H1 (cell line): ENCODE results near the gene TAS2R1. TPM values are rescaled to one million over a fixed set of nuclear protein-coding genes. Genes with fewer than 3 reads are reported as not detected.

ENCODE experiments used
- CTCF ChIA-PET: fragments of 300-600 bp; sonication (Branson Sonifier 250); formaldehyde crosslinking; loops from one replicate; lab custom pipeline; 2021; ENCODE audit not compliant: partially characterized antibody; lab: Charles Lee
- POLR2A ChIA-PET: fragments of 300-600 bp; sonication (Branson Sonifier 250); formaldehyde crosslinking; loops from one replicate; lab custom pipeline; 2021; ENCODE audit warnings: inconsistent platforms; ENCODE audit not compliant: partially characterized antibody; lab: Charles Lee
- DNase-seq, 2 experiments: peaks; one replicate each; pipeline versions ENCODE4 v3.0.0 to v3.0.0-alpha.2; 2010 to 2022; ENCODE audit warnings: low spot score in 2 of 2, low read depth in 1 of 2, mixed read lengths in 1 of 2
- FAIRE-seq: peaks from 2 replicates; lab custom pipeline; 2011; peaks lifted over from hg19 to GRCh38; lab: Jason Lieb, UNC
- H2AFZ ChIP-seq: 2 replicates; pipeline ENCODE4 v1.8.1; 2012; ENCODE audit warnings: low read length, inconsistent platforms
- H2AK5ac ChIP-seq: 2 replicates; pipeline ENCODE4 v1.6.1; 2013; ENCODE audit warnings: low read depth, low read length
- H2BK120ac ChIP-seq: replicated peaks from 2 replicates; pipeline ENCODE3; 2013; ENCODE audit warnings: low read depth, low read length, inconsistent platforms
- H2BK12ac ChIP-seq: 2 replicates; pipeline ENCODE4 v1.6.1; 2013; ENCODE audit warnings: low read depth, low read length
- H2BK15ac ChIP-seq: 2 replicates; pipeline ENCODE4 v1.6.1; 2013; ENCODE audit warnings: low read length
- H2BK20ac ChIP-seq: 2 replicates; pipeline ENCODE4 v1.6.1; 2013; ENCODE audit warnings: low read length
- H2BK5ac ChIP-seq: 2 replicates; pipeline ENCODE4 v1.6.1; 2013; ENCODE audit warnings: low read depth, low read length
- H3K14ac ChIP-seq: 2 replicates; pipeline ENCODE4 v1.6.1; 2013; ENCODE audit warnings: inconsistent platforms; ENCODE audit not compliant: insufficient read length
- H3K18ac ChIP-seq: 2 replicates; pipeline ENCODE4 v1.6.1; 2013; ENCODE audit warnings: low read length; ENCODE audit errors: extremely low read depth
- H3K23ac ChIP-seq: 2 replicates; pipeline ENCODE4 v1.6.1; 2013; ENCODE audit warnings: inconsistent platforms; ENCODE audit not compliant: insufficient read length
- H3K23me2 ChIP-seq: 2 replicates; pipeline ENCODE4 v1.6.1; 2013; ENCODE audit warnings: low read depth, low read length
- H3K27ac ChIP-seq: 2 replicates; pipeline ENCODE4 v1.6.1; 2011; ENCODE audit warnings: low read depth, low read length, inconsistent platforms
- H3K27me3 ChIP-seq, 4 experiments: replicated peaks in 1 of 4; 1 replicate in 1 of 4; 2 replicates in 3 of 4; pipeline versions ENCODE4 v1.6.1 to v1.8.1; 2011 to 2013; ENCODE audit warnings: low read length in 3 of 4, mild to moderate bottlenecking in 3 of 4, inconsistent platforms in 2 of 4, mixed read lengths in 2 of 4, moderate library complexity in 1 of 4; ENCODE audit not compliant: control insufficient read depth in 3 of 4, insufficient read depth in 3 of 4; ENCODE audit errors: extremely low read depth in 1 of 4
- H3K36me3 ChIP-seq, 4 experiments: 2 replicates each; pipeline versions ENCODE4 v1.6.1 to v1.8.1; 2011 to 2013; ENCODE audit warnings: mild to moderate bottlenecking in 4 of 4, low read length in 3 of 4, moderate library complexity in 2 of 4, control low read depth in 1 of 4, inconsistent platforms in 1 of 4; ENCODE audit not compliant: insufficient read depth in 4 of 4, control insufficient read depth in 2 of 4
- H3K4ac ChIP-seq: replicated peaks from 2 replicates; pipeline ENCODE3; 2013; ENCODE audit warnings: low read length, low read depth, mixed read lengths, inconsistent platforms; ENCODE audit not compliant: insufficient read length
- H3K4me1 ChIP-seq, 4 experiments: replicated peaks in 1 of 4; 1 replicate in 1 of 4; 2 replicates in 3 of 4; pipeline versions ENCODE4 v1.6.1 to v1.8.1; 2011 to 2013; ENCODE audit warnings: low read length in 3 of 4, inconsistent platforms in 2 of 4, mixed read lengths in 1 of 4; ENCODE audit not compliant: insufficient read depth in 4 of 4, control insufficient read depth in 3 of 4
- H3K4me2 ChIP-seq, 2 experiments: 2 replicates each; pipeline versions ENCODE4 v1.6.1 to v1.8.1; 2011 to 2013; ENCODE audit warnings: low read depth in 2 of 2, low read length in 2 of 2, control low read depth in 1 of 2, inconsistent platforms in 1 of 2, mild to moderate bottlenecking in 1 of 2; ENCODE audit not compliant: insufficient read depth in 1 of 2
- H3K4me3 ChIP-seq, 4 experiments: fragments of 200-600, 300-600 bp in 1 of 4; sonication (generic), shearing (Covaris generic), sonication (Bioruptor Twin) in 1 of 4; 2 replicates each; pipeline versions ENCODE4 v1.5.1 to v1.8.1; 2011 to 2016; ENCODE audit warnings: low read length in 4 of 4, low read depth in 3 of 4, control low read depth in 2 of 4, inconsistent platforms in 2 of 4, mild to moderate bottlenecking in 2 of 4, mixed read lengths in 1 of 4, moderate library complexity in 1 of 4; ENCODE audit not compliant: insufficient read depth in 2 of 4; ENCODE audit errors: extremely low read depth in 1 of 4
- H3K56ac ChIP-seq: replicated peaks from 2 replicates; pipeline ENCODE3; 2013; ENCODE audit warnings: low read depth, mild to moderate bottlenecking, mixed read lengths, low read length, inconsistent platforms; ENCODE audit not compliant: insufficient read length
- H3K79me1 ChIP-seq: 2 replicates; pipeline ENCODE4 v1.6.1; 2013; ENCODE audit warnings: low read depth, low read length, control low read depth
- H3K79me2 ChIP-seq, 2 experiments: 2 replicates each; pipeline versions ENCODE4 v1.6.1 to v1.8.1; 2012 to 2013; ENCODE audit warnings: low read length in 2 of 2, mild to moderate bottlenecking in 2 of 2, inconsistent platforms in 1 of 2; ENCODE audit not compliant: insufficient read depth in 2 of 2, control insufficient read depth in 1 of 2
- H3K9ac ChIP-seq, 4 experiments: replicated peaks in 1 of 4; 1 replicate in 1 of 4; 2 replicates in 3 of 4; pipeline versions ENCODE4 v1.6.1 to v1.8.1; 2011 to 2013; ENCODE audit warnings: low read depth in 3 of 4, low read length in 3 of 4, control low read depth in 2 of 4, mild to moderate bottlenecking in 2 of 4, moderate library complexity in 2 of 4, inconsistent platforms in 1 of 4; ENCODE audit errors: extremely low read depth in 1 of 4
- H3K9me3 ChIP-seq, 2 experiments: 2 replicates each; pipeline versions ENCODE4 v1.6.1 to v1.8.1; 2012 to 2013; ENCODE audit warnings: mild to moderate bottlenecking in 2 of 2, moderate library complexity in 2 of 2, control low read depth in 1 of 2, inconsistent platforms in 1 of 2, low read depth in 1 of 2, low read length in 1 of 2, mixed read lengths in 1 of 2; ENCODE audit not compliant: insufficient read depth in 2 of 2
- H4K20me1 ChIP-seq, 2 experiments: replicated peaks in 1 of 2; 2 replicates each; pipeline versions ENCODE3 to v1.8.1; 2011 to 2013; ENCODE audit warnings: inconsistent platforms in 2 of 2, low read length in 2 of 2, mild to moderate bottlenecking in 1 of 2; ENCODE audit not compliant: insufficient read depth in 2 of 2, control insufficient read depth in 1 of 2
- H4K5ac ChIP-seq: 2 replicates; pipeline ENCODE4 v1.6.1; 2013; ENCODE audit warnings: low read length, low read depth, mixed read lengths, inconsistent platforms; ENCODE audit not compliant: insufficient read length
- H4K8ac ChIP-seq: 2 replicates; pipeline ENCODE4 v1.8.0; 2013; ENCODE audit warnings: mild to moderate bottlenecking, moderate library complexity, low read length, inconsistent platforms; ENCODE audit not compliant: insufficient read depth; ENCODE audit errors: extremely low read depth
- H4K91ac ChIP-seq: replicated peaks from 2 replicates; pipeline ENCODE3; 2013; ENCODE audit warnings: low read length, mixed read lengths, inconsistent platforms; ENCODE audit not compliant: insufficient read length
- CBX5 ChIP-seq: fragments of 300-800, 300-1000 bp; sonication (generic); IDR thresholded peaks from 2 replicates; pipeline ENCODE4 v1.7.1; 2016; ENCODE audit warnings: antibody characterized with exemption, low read length, low read depth
- CEBPB ChIP-seq: IDR thresholded peaks from 2 replicates; pipeline ENCODE4 v1.6.1; 2012; ENCODE audit warnings: low read depth, low read length
- CHD2 ChIP-seq: IDR thresholded peaks from 2 replicates; pipeline ENCODE4 v1.6.1; 2012; ENCODE audit warnings: low read length, improper control_type of control experiment
- CREB1 ChIP-seq: IDR thresholded peaks from 2 replicates; pipeline ENCODE4 v1.6.1; 2012; ENCODE audit warnings: inconsistent platforms
- CTBP2 ChIP-seq: IDR thresholded peaks from 2 replicates; pipeline ENCODE4 v1.7.0; 2011; ENCODE audit warnings: borderline replicate concordance, mild to moderate bottlenecking, moderate library complexity, mixed read lengths, low read length; ENCODE audit not compliant: insufficient read depth, insufficient read length
- EGR1 ChIP-seq: IDR thresholded peaks from 2 replicates; pipeline ENCODE4 v1.6.1; 2011; ENCODE audit warnings: low read depth, low read length, borderline replicate concordance
- FOSL1 ChIP-seq: IDR thresholded peaks from 2 replicates; pipeline ENCODE4 v1.6.1; 2011; ENCODE audit warnings: mild to moderate bottlenecking, low read depth, low read length, moderate library complexity; ENCODE audit not compliant: insufficient read depth
- JUND ChIP-seq: IDR thresholded peaks from 2 replicates; pipeline ENCODE4 v1.6.1; 2011; ENCODE audit warnings: mild to moderate bottlenecking, improper control_type of control experiment, low read length
- KDM5A ChIP-seq: fragments of 200-600 bp; IDR thresholded peaks from 2 replicates; pipeline ENCODE4 v1.7.1; 2012; ENCODE audit warnings: mild to moderate bottlenecking, low read length, inconsistent platforms, mixed read lengths
- POLR2AphosphoS5 ChIP-seq: IDR thresholded peaks from 2 replicates; pipeline ENCODE4 v1.6.1; 2011; ENCODE audit warnings: low read depth, low read length
- RFX5 ChIP-seq: IDR thresholded peaks from 2 replicates; pipeline ENCODE4 v1.6.1; 2011; ENCODE audit warnings: low read depth, low read length, improper control_type of control experiment, borderline replicate concordance
- SP1 ChIP-seq: IDR thresholded peaks from 2 replicates; pipeline ENCODE4 v1.6.1; 2011; ENCODE audit warnings: low read depth, low read length
- SP2 ChIP-seq: IDR thresholded peaks from 2 replicates; pipeline ENCODE4 v1.6.1; 2012; ENCODE audit warnings: mild to moderate bottlenecking, low read length, inconsistent platforms
- SRF ChIP-seq: IDR thresholded peaks from 2 replicates; pipeline ENCODE4 v1.6.1; 2011; ENCODE audit warnings: mild to moderate bottlenecking, low read depth, low read length, moderate library complexity
- SUZ12 ChIP-seq: fragments of 200-600 bp; sonication (generic); IDR thresholded peaks from 2 replicates; pipeline ENCODE4 v1.6.1; 2012; ENCODE audit warnings: mild to moderate bottlenecking, inconsistent platforms, low read length, moderate library complexity, mixed read lengths
- YY1 ChIP-seq: IDR thresholded peaks from 2 replicates; pipeline ENCODE4 v1.6.1; 2011; ENCODE audit warnings: low read depth, mild to moderate bottlenecking, low read length
- WGBS, 2 experiments: shearing (Covaris generic) in 1 of 2; methylation state at CpG; one replicate each; pipeline versions ENCODE4 v1.1.6 to v1.1.7; 2013 to 2015; ENCODE audit warnings: low lambda C conversion rate in 2 of 2, mixed read lengths in 2 of 2, inconsistent platforms in 1 of 2, low coverage in 1 of 2, missing lambda C conversion rate in 1 of 2; ENCODE audit not compliant: insufficient replicate concordance in 2 of 2, insufficient coverage in 1 of 2, insufficient read length in 1 of 2; ENCODE audit errors: extremely low coverage in 1 of 2, missing lambda C conversion rate in 1 of 2; 5-methylcytosine and 5-hydroxymethylcytosine counted together
- polyA plus RNA-seq, 7 experiments: library from polyadenylated mRNA; depleted of rRNA in 3 of 7; stranded (reverse) in 5 of 7; unstranded in 2 of 7; fragments of >200 nt in 5 of 7; fragments of 200-250 nt in 2 of 7; gene quantifications; 1 replicate in 5 of 7; 2 replicates in 1 of 7; 4 replicates in 1 of 7; pipeline versions ENCODE4 v1.2.1 to v1.2.3, GENCODE V29; 2011 to 2013; ENCODE audit warnings: missing spikeins in 2 of 7, mixed read lengths in 2 of 7
- total RNA-seq: library from RNA; stranded (reverse); fragmentation: NEBNext Ultra II Directional; extraction: Animal tissue kit (Norgen Biotek cat#: 25700); gene quantifications from 2 replicates; pipeline ENCODE4 v1.2.1, GENCODE V29; 2021
- TF ChIP-seq, protein P1 (sequence below): IDR thresholded peaks from 2 replicates; pipeline ENCODE4 v1.6.1; 2012; ENCODE audit warnings: inconsistent platforms

TAS2R1 gene
- total and polyA plus RNA-seq, 2 of the 8 experiments (the other 6 are each of a cell fraction or from before 2014, with no cell fraction given) = not detected

DNA sequence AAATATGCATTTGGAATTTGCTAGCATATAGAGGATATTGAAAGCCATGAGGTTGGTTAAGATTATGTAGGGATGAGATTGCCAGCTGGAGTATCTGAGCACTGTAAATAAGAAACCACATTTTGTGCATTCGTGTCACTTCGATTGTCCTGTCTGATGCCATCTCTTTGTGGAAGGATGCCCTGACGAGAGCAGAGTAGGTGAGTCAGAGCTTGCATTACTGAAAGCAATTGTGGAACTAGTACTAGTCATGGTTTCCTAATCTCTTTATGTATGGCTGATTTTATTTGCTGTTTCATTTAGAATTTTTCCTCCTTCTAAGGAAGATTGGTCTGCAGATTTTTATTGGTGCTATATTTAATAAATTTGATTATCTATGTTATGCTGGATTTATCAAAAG is 14.5 kb upstream of the TAS2R1 start:
- DNase-seq = no peak
- H3K18ac ChIP-seq = no peak overlapping the region
- H3K4me2 ChIP-seq = no peak overlapping the region
- no peak overlapping the region for H2BK15ac ChIP-seq
- H3K79me1 ChIP-seq = no peaks in the 10 kb centered on the region
- H2AK5ac ChIP-seq = no peak overlapping the region
- FAIRE-seq = no peak
- H3K4ac ChIP-seq = no peak overlapping the region
- H3K27me3 ChIP-seq = peaks cover 0 to 1% (median 0%) of the 10 kb centered on the region in 4 experiments; a peak in 1 of 7 replicates
- H3K56ac ChIP-seq = no peak overlapping the region
- no peak overlapping the region for H4K5ac ChIP-seq
- no peak overlapping the region for H2BK5ac ChIP-seq
- H4K8ac ChIP-seq = no peak overlapping the region
- H3K4me1 ChIP-seq = no peaks in the 10 kb centered on the region
- H3K9ac ChIP-seq = no peak overlapping the region
- no peak overlapping the region for H3K4me3 ChIP-seq
- POLR2A ChIA-PET = no interaction called here
- no peak overlapping the region for H2BK120ac ChIP-seq
- no peak overlapping the region for H3K14ac ChIP-seq
- H4K20me1 ChIP-seq = no peaks in the 10 kb centered on the region
- no peak overlapping the region for H2BK20ac ChIP-seq
- no peaks in the 10 kb centered on the region for H3K23me2 ChIP-seq
- H2BK12ac ChIP-seq = no peak overlapping the region
- no peak overlapping the region for H4K91ac ChIP-seq
- H3K36me3 ChIP-seq = no peaks in the 10 kb centered on the region
- no peaks in the 10 kb centered on the region for H3K9me3 ChIP-seq
- no peak overlapping the region for H3K23ac ChIP-seq
- no peaks in the 10 kb centered on the region for H3K79me2 ChIP-seq
- H3K27ac ChIP-seq = no peak overlapping the region
- H2AFZ ChIP-seq = no peak overlapping the region
- 93% methylated on average over 3 of the region's 3 CpGs; no CpG with 5 or more reads in 1 of the 2 experiments for WGBS, 2 experiments
- CTCF ChIA-PET = interaction anchor here (1.4 kb wide), 1 partner anchor 8 kb away, joined by 6 read pairs; no protein-coding TSS in a partner anchor
- no peak for TF ChIP-seq CREB1
- TF ChIP-seq FOSL1 = no peak
- TF ChIP-seq, protein P1, sequence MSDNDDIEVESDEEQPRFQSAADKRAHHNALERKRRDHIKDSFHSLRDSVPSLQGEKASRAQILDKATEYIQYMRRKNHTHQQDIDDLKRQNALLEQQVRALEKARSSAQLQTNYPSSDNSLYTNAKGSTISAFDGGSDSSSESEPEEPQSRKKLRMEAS = no peak
- no peak for TF ChIP-seq YY1
- TF ChIP-seq RFX5 = no peak
- TF ChIP-seq EGR1 = no peak
- no peak for TF ChIP-seq CEBPB
- TF ChIP-seq CBX5 = no peak
- no peak for TF ChIP-seq CTBP2
- no peak for TF ChIP-seq POLR2AphosphoS5
- no peak for TF ChIP-seq JUND
- TF ChIP-seq KDM5A = no peak
- no peak for TF ChIP-seq SP2
- TF ChIP-seq SUZ12 = no peak
- TF ChIP-seq CHD2 = no peak
- TF ChIP-seq SRF = no peak
- TF ChIP-seq SP1 = no peak
